Bronchial epithelial cell (primary cell): ENCODE data around the gene ELMO1. TPM values are rescaled to one million over a fixed set of nuclear protein-coding genes. Genes with fewer than 3 reads are reported as not detected.
A peak's percentile ranks its signal among the peaks of the same experiment; 100 is the strongest.

Source experiments
- DNase-seq: peaks from one replicate; pipeline ENCODE4 v3.0.0-alpha.2; 2010; ENCODE audit warnings: low read depth
- FAIRE-seq: peaks from 2 replicates; lab custom pipeline; 2011; peaks lifted over from hg19 to GRCh38; lab: Jason Lieb, UNC
- H3K27me3 ChIP-seq: 2 replicates; pipeline ENCODE4 v1.5.1; 2011; ENCODE audit warnings: low read length; ENCODE audit not compliant: control insufficient read depth, insufficient read depth
- H3K36me3 ChIP-seq: 2 replicates; pipeline ENCODE4 v1.5.1; 2011; ENCODE audit warnings: low read length; ENCODE audit not compliant: control insufficient read depth, insufficient read depth
- H3K4me3 ChIP-seq: 2 replicates; pipeline ENCODE4 v1.5.1; 2011; ENCODE audit warnings: mild to moderate bottlenecking, low read depth, low read length, control low read depth
- CTCF ChIP-seq: IDR thresholded peaks from 2 replicates; pipeline ENCODE4 v1.5.1; 2011; ENCODE audit warnings: mild to moderate bottlenecking, moderate library complexity, low read length, control low read depth, inconsistent platforms; ENCODE audit not compliant: insufficient read depth, severe bottlenecking
- total RNA-seq: library from RNA; depleted of rRNA; stranded (reverse); fragments of >200 nt; gene quantifications from 2 replicates; pipeline ENCODE4 v1.2.1, GENCODE V29; 2014

The ELMO1 gene
- total RNA-seq, 1 donor from 2014 or later = under 0.01 TPM

DNA sequence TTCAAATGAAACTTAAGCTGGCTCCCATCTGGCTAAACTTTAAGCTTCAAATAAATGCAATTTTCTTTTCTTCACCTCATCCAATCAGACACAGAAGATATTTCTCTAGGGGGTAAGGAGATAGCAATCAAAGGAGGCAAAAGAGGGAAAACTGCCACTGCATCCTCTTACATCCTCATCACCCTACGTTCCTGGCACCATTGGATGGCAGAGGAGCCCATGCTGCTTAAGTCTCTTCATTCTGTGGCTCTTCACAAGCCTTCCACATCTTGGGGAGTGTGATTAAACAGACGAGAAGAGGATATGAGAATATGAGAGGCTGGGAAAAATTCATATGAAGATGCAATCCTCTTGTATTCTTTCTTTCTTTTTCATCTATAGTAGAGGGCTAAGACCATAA, 378.6 kb downstream of the ELMO1 start:
- H3K27me3 ChIP-seq = no peaks in the 10 kb centered on the region
- no peaks in the 10 kb centered on the region for H3K36me3 ChIP-seq
- FAIRE-seq (no peak), DNase-seq (no peak)
- no peak overlapping the region for H3K4me3 ChIP-seq
- no peak for TF ChIP-seq CTCF

DNA sequence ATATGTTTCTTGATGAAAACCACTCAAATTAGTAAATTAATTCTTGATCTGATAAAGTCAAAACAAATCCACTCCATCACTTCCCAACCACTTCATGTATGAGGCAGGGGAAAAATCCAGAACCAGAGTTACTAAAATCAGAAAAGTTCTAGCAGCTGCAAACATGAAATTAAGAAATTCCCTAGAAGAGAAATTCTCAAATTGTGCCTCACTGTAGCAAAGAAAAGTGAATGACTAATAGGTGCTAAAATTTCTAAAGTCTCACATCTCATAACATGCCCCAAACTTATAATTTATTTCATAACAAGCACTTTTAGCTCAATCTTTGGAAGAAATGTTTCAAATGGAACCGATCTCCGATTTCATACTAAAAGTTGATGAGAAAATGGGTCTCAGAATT, 379.3 kb downstream of the ELMO1 start:
- H3K36me3 ChIP-seq = no peaks in the 10 kb centered on the region
- no peak for FAIRE-seq

DNA sequence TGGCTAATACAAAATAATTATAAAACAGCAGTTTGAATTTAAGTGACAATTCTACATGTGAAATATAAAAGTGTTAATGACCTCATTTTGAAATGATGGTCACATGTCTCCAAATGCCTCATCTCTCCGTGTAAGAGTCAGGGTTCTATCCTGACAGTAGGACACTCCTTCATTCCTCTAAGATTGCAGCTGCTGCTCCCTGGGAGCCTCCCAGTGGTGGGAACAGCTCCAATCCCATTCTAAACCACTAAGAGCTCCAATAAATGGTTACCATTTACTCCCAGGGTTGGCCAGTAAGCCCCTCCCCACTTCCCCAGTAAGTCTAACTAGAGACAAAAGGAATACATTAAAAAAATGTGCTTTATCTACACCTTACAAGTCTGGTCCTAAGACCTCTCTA, 379.8 kb downstream of the ELMO1 start:
- H3K27me3 ChIP-seq = no peaks in the 10 kb centered on the region
- no peak for DNase-seq
- H3K4me3 ChIP-seq = no peak overlapping the region
- FAIRE-seq = no peak
- H3K36me3 ChIP-seq = no peaks in the 10 kb centered on the region
- no peak for TF ChIP-seq CTCF

More for the DNA sequence above, 379.3 kb downstream of the ELMO1 start:
- DNase-seq = no peak
- no peak for TF ChIP-seq CTCF
- no peak overlapping the region for H3K4me3 ChIP-seq
- H3K27me3 ChIP-seq = no peaks in the 10 kb centered on the region

DNA sequence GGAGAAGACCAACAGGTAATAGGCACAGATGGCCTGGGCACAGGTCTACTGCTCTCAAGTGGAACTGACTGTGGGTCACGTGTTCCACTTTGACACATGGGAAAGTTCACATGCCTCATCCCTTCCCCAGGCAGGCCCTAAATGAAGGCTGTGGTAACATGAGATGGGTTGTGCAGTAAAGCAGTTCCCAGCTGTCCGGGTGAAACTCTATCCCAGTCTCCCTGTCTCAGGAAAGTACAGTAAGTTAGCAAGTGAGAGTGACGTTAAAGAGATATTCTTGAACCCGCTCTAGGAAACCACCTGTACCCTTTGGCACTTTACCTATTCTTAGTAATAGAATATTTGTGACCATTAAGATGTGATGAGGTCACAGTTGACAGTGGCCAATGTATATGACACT, 380.6 kb downstream of the ELMO1 start:
- H3K36me3 ChIP-seq = no peaks in the 10 kb centered on the region
- H3K27me3 ChIP-seq = no peaks in the 10 kb centered on the region
- FAIRE-seq (no peak), DNase-seq (no peak)
- no peak overlapping the region for H3K4me3 ChIP-seq
- TF ChIP-seq CTCF = no peak

DNA sequence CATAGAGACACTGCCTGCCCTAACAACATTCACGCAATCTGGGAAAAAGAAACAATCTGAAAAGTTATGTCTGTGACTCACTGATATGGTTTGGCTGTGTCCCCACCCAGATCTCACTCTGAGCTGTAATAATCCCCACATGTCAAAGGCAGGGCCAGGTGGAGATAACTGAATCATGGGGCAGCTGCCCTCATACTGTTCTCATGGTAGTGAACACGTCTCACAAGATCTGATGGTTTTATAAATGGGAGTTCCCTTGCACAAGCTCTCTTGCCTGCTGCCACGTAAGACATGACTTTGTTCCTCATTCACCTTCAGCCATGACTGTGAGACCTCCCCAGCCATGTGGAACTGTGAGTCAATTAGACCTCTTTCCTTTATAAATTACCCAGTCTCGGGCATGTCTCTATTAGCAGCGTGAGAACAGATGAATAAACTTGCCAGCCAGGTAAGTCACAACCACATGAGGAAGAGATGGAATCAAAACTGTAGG, 382.8 kb downstream of the ELMO1 start:
- peak; percentile 57 for DNase-seq
- no peak for FAIRE-seq
- TF ChIP-seq CTCF = no peak
- H3K36me3 ChIP-seq = no peaks in the 10 kb centered on the region
- H3K4me3 ChIP-seq = no peak overlapping the region
- H3K27me3 ChIP-seq = no peaks in the 10 kb centered on the region

- H3K4me3 ChIP-seq = no peak overlapping the region
- H3K36me3 ChIP-seq = no peaks in the 10 kb centered on the region
- H3K27me3 ChIP-seq = no peaks in the 10 kb centered on the region
- FAIRE-seq = no peak
- no peak for DNase-seq
- TF ChIP-seq CTCF = no peak
These were observed 386.2 kb downstream of the ELMO1 start for GRCh38 chr7:37062560-37062859.
